GM21825 (cell line): ENCODE measurements around the gene EPM2AIP1.
A peak's percentile ranks its signal among the peaks of the same experiment; 100 is the strongest.
"Not testable (repeated sequence)": the region's sequence is repeated elsewhere in the genome, so short reads cannot be mapped to it uniquely, and the experiment has no call there.

Experiments used
- ATAC-seq: cut with Tn5 transposase; IDR thresholded peaks from one replicate; pipeline ENCODE4 v1.9.1; 2021; ENCODE audit warnings: mild to moderate bottlenecking, moderate library complexity; ENCODE audit not compliant: unreplicated experiment

The EPM2AIP1 gene

GRCh38 chr3:36954452-36955134 is 38.3 kb downstream of the EPM2AIP1 start:
- ATAC-seq = no peak

GRCh38 chr3:36947814-36948213 is 45.1 kb downstream of the EPM2AIP1 start:
- ATAC-seq = not testable (repeated sequence)

GRCh38 chr3:36945333-36945980 is 47.5 kb downstream of the EPM2AIP1 start:
- ATAC-seq = no peak

- peak; percentile 62 for ATAC-seq
Measured at GRCh38 chr3:36944641-36945270, 48.2 kb downstream of the EPM2AIP1 start, which contains the start of gene TRANK1. TRANK1 (minus strand) TSS chr3:36945054; CDS start chr3:36944809, 245 bp downstream.

GRCh38 chr3:36944012-36944640 is 48.8 kb downstream of the EPM2AIP1 start:
- ATAC-seq = peak; percentile 42

GRCh38 chr3:36943601-36944000 is 49.3 kb downstream of the EPM2AIP1 start:
- no peak for ATAC-seq

- ATAC-seq = no peak
Measured at GRCh38 chr3:36942638-36943248, 50.2 kb downstream of the EPM2AIP1 start.

- no peak for ATAC-seq
Measured at GRCh38 chr3:36941658-36942057, 51.3 kb downstream of the EPM2AIP1 start.

GRCh38 chr3:36941162-36941561 is 51.8 kb downstream of the EPM2AIP1 start:
- ATAC-seq = no peak

- ATAC-seq = no peak
Measured at GRCh38 chr3:36937492-36937891, 55.4 kb downstream of the EPM2AIP1 start.
